Upper lobe of right lung (tissue), 1 donor: ENCODE results near the gene RAB6A. TPM values are rescaled to one million over a fixed set of nuclear protein-coding genes. Genes with fewer than 3 reads are reported as not detected.

Source experiments
- ATAC-seq: fragments of 200-7000 bp; cut with Tn5 transposase; one replicate; pipeline ENCODE4 v1.9.1; 2020; ENCODE audit warnings: mild to moderate bottlenecking, moderate library complexity
- DNase-seq: peaks from one replicate; pipeline ENCODE4 v3.0.0-alpha.2; 2020
- H3K27ac ChIP-seq: fragments of 200-600 bp; one replicate; pipeline ENCODE4 v1.8.0; 2022
- H3K27me3 ChIP-seq: fragments of 200-600 bp; one replicate; pipeline ENCODE4 v1.8.0; 2022; ENCODE audit warnings: mild to moderate bottlenecking
- H3K36me3 ChIP-seq: fragments of 200-600 bp; one replicate; pipeline ENCODE4 v1.8.0; 2022
- H3K4me1 ChIP-seq: fragments of 200-600 bp; one replicate; pipeline ENCODE4 v1.8.0; 2022
- H3K4me3 ChIP-seq: fragments of 200-600 bp; one replicate; pipeline ENCODE4 v1.8.0; 2022; ENCODE audit warnings: mild to moderate bottlenecking
- H3K9me3 ChIP-seq: fragments of 200-600 bp; one replicate; pipeline ENCODE4 v1.8.0; 2022
- CTCF ChIP-seq: fragments of 200-600 bp; IDR thresholded peaks from one replicate; pipeline ENCODE4 v1.8.0; 2022; ENCODE audit warnings: antibody characterized with exemption
- intact Hi-C: fragments of 100-400 bp; cut with DNase I; formaldehyde crosslinking; loops from one replicate; pipeline ENCODE4 v1.11.0; 2022
- long read RNA-seq: library from polyadenylated mRNA; unstranded; transcript quantifications from one replicate; pipeline ENCODE4 v2.0.0, GENCODE V29; 2021
- total RNA-seq: library from RNA; stranded (reverse); fragmentation: NEBNext Ultra II Directional; extraction: Animal tissue kit (Norgen Biotek cat#: 25700); gene quantifications from one replicate; pipeline ENCODE4 v1.2.1, GENCODE V29; 2021
- donor health status: DM: no; HTN: yes; CAD: no; lungs with severe emphysema.

The RAB6A gene
- 137 TPM for total RNA-seq
- long read RNA-seq, transcript RAB6A-202 (8 exons, 3,085 nt): minor isoform, 34 of 140 reads
- long read RNA-seq, transcript RAB6A-201 (8 exons, 3,389 nt): major isoform, 70 of 140 reads
- long read RNA-seq, partial matches to known transcripts: 12 of 140 reads
- long read RNA-seq, other reads (novel, unspliced or antisense): 24 of 140 reads

DNA sequence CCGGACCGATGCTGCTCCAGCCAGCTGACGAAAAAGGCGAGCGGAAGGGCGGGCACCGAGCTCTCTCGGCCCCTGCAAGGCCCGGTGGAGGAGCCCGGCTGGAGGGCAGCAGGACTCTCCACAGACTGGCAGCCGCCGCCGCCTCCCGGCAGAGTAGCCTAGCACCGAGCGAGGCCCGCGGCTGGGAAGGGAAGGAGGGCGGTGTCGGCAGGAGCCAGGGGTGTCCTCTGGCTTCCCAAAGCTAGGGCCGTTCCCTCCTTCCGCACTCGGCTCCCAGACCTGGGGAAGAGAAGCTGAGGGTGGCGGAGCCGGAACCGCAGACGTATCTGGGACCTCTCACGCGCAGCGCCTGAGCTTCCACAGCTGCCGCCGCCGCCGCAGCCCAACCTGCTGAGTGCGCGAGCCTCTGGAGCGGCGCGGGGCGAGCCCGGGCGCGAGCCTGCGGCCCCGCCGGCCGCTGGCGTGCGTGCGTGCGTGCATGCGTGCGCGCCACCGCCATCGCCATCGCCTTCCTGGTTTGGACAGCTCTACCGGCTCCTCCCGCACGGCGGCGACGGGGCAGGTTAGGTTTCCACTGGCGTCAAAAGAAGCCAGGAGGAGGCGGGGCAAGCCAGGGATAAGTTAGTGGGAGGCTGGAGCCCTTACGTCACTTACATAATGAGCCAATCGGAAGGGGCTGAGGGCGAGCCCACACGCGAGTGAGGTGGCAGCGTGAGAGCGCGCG, at the start of gene RAB6A:
Gene RAB6A, minus strand, starts transcription at position 396 of the 724 bp plus-strand sequence. CDS start 439 bp downstream, outside the sequence.
- Histone ChIP-seq H3K4me1 (peaks cover 23% of the 10 kb centered on the region), H3K9me3 (no peaks in the 10 kb centered on the region), H3K4me3 (peak within 1 kb of the TSS; percentile 98), H3K27ac (peak within 1 kb of the TSS; percentile 98), H3K27me3 (no peaks in the 10 kb centered on the region), H3K36me3 (no peaks in the 10 kb centered on the region)
- intact Hi-C loops: no loop called here
- DNase-seq: peak; percentile 100
- TF ChIP-seq CTCF: peak; percentile 45
- peak; percentile 96 for ATAC-seq

DNA sequence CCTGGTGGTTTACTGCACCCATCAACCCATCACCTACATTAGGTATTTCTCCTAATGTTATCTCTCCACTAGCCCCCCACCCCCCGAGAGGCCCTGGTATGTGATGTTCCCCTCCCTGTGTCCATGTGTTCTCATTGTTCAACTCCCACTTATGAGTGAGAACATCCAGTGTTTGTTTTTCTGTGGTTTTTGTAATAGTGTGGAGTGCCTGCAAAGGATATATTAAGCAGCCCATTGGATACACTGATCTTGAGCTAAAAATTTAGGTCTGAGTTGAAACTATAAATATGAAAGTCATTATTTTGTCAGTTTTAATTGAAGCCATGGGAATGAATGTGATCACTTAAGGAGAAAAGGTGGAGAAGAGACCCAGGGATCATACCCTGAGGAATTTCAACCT, 49.8 kb upstream of the RAB6A start:
- Histone ChIP-seq H3K27me3 (no peaks in the 10 kb centered on the region), H3K27ac (no peak overlapping the region), H3K9me3 (no peaks in the 10 kb centered on the region), H3K4me3 (no peak overlapping the region), H3K4me1 (no peaks in the 10 kb centered on the region), H3K36me3 (peaks cover 13% of the 10 kb centered on the region)
- no peak for ATAC-seq
- intact Hi-C loops: no loop called here
- no peak for DNase-seq
- no peak for TF ChIP-seq CTCF

- Histone ChIP-seq H3K9me3 (no peaks in the 10 kb centered on the region), H3K4me3 (no peak overlapping the region), H3K36me3 (peaks cover 13% of the 10 kb centered on the region), H3K27me3 (no peaks in the 10 kb centered on the region), H3K4me1 (no peaks in the 10 kb centered on the region), H3K27ac (no peak overlapping the region)
- ATAC-seq (no peak), DNase-seq (no peak)
- intact Hi-C loops: no loop called here
- no peak for TF ChIP-seq CTCF
These were observed 47.2 kb upstream of the RAB6A start for GRCh38 chr11:73808052-73808451.

DNA sequence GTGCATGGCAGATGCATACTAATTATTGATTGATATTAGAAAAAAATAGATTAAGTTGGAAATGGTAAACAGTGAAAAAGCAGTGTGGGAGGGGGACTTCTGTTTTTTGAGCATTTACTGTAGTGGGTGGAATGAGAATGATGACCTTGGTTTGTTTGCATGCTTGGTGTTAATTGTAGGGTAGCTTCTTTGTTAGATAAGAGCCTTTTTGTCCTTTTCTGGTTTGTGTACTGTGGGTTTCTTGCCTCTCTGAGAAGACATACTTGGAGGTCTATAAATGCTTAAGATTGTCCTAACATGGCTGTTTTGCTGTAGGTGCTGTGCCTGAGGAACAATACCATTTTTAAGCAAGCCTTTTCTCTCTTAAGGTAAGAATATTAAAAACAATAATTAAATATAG, 43.8 kb upstream of the RAB6A start:
- H3K27ac ChIP-seq: no peak overlapping the region
- intact Hi-C loops: no loop called here
- no peak overlapping the region for H3K4me3 ChIP-seq
- H3K9me3 ChIP-seq: no peaks in the 10 kb centered on the region
- DNase-seq: no peak
- H3K4me1 ChIP-seq: no peaks in the 10 kb centered on the region
- peaks cover 13% of the 10 kb centered on the region for H3K36me3 ChIP-seq
- no peaks in the 10 kb centered on the region for H3K27me3 ChIP-seq
- no peak for ATAC-seq
- TF ChIP-seq CTCF: no peak

GRCh38 chr11:73801136-73801535, 40.3 kb upstream of the RAB6A start:
- Histone ChIP-seq H3K36me3 (peaks cover 3% of the 10 kb centered on the region), H3K27ac (no peak overlapping the region), H3K4me3 (no peak overlapping the region), H3K9me3 (no peaks in the 10 kb centered on the region), H3K27me3 (no peaks in the 10 kb centered on the region), H3K4me1 (no peaks in the 10 kb centered on the region)
- no peak for DNase-seq
- ATAC-seq: no peak
- TF ChIP-seq CTCF: no peak
- intact Hi-C loops: no loop called here
